H1 (cell line): Measurements from ENCODE around the gene SP7.

ENCODE experiments used
- CHD1 ChIP-seq: IDR thresholded peaks from 2 replicates; pipeline ENCODE4 v1.6.1; 2012; ENCODE audit warnings: low read depth, low read length, improper control_type of control experiment
- CHD7 ChIP-seq: fragments of 300-600 bp; sonication (generic); IDR thresholded peaks from 2 replicates; pipeline ENCODE4 v1.7.1; 2012; ENCODE audit warnings: low read length, moderate library complexity, mild to moderate bottlenecking, inconsistent platforms; ENCODE audit not compliant: insufficient replicate concordance
- CTCF ChIP-seq, 3 experiments: IDR thresholded peaks; 1 replicate in 2 of 3; 2 replicates in 1 of 3; pipeline versions ENCODE4 v1.5.1 to v1.6.1; 2011; ENCODE audit warnings: low read length in 3 of 3, mild to moderate bottlenecking in 3 of 3, inconsistent platforms in 2 of 3, low read depth in 1 of 3, moderate library complexity in 1 of 3; ENCODE audit not compliant: insufficient read depth in 1 of 3; ENCODE audit errors: control extremely low read depth in 1 of 3
- E2F6 ChIP-seq: IDR thresholded peaks from 2 replicates; pipeline ENCODE4 v1.6.1; 2012; ENCODE audit warnings: inconsistent platforms
- EP300 ChIP-seq, 2 experiments: IDR thresholded peaks; 1 replicate in 1 of 2; 2 replicates in 1 of 2; pipeline ENCODE4 v1.6.1; 2011 to 2012; ENCODE audit warnings: low read depth in 2 of 2, low read length in 2 of 2, mild to moderate bottlenecking in 2 of 2, borderline replicate concordance in 1 of 2, inconsistent platforms in 1 of 2, moderate library complexity in 1 of 2
- GTF2F1 ChIP-seq: IDR thresholded peaks from 2 replicates; pipeline ENCODE4 v1.6.1; 2012; ENCODE audit warnings: low read depth, low read length, improper control_type of control experiment, borderline replicate concordance
- KDM1A ChIP-seq: fragments of 200-600, 300-600 bp; sonication (generic); IDR thresholded peaks from 2 replicates; pipeline ENCODE4 v1.7.1; 2016; ENCODE audit warnings: mild to moderate bottlenecking, low read length, borderline replicate concordance
- POLR2AphosphoS5 ChIP-seq: IDR thresholded peaks from 2 replicates; pipeline ENCODE4 v1.6.1; 2011; ENCODE audit warnings: low read depth, low read length
- TCF12 ChIP-seq: IDR thresholded peaks from 2 replicates; pipeline ENCODE4 v1.6.1; 2011; ENCODE audit warnings: low read depth, mild to moderate bottlenecking, low read length
- YY1 ChIP-seq: IDR thresholded peaks from 2 replicates; pipeline ENCODE4 v1.6.1; 2011; ENCODE audit warnings: low read depth, mild to moderate bottlenecking, low read length

GRCh38 chr12:53381731-53382630, 45.8 kb upstream of the SP7 start:
- TF ChIP-seq CTCF (IDR thresholded peaks at IDR 0.05; ENCODE audit: control extremely low read depth in 1 of 3, insufficient read depth in 1 of 3, low read depth in 1 of 3, low read length in 3 of 3) (peak; percentile 48 to 73 (median 67)), CHD7 (no peak), YY1 (no peak), EP300 (IDR thresholded peaks at IDR 0.05; ENCODE audit: borderline replicate concordance in 1 of 2, low read depth in 2 of 2, low read length in 2 of 2) (no peak), E2F6 (no peak), TCF12 (no peak), POLR2AphosphoS5 (no peak), KDM1A (no peak), CHD1 (no peak), GTF2F1 (no peak)
